HCT116 (cell line): ENCODE results near the gene NANOS1. TPM values are rescaled to one million over a fixed set of nuclear protein-coding genes. Genes with fewer than 3 reads are reported as not detected.

Experiments
- ATAC-seq: fragments of 200-7000 bp; cut with Tn5 transposase; 2 replicates; pipeline ENCODE4 v1.9.1; 2020; ENCODE audit warnings: mild to moderate bottlenecking, moderate library complexity
- BruUV-seq: library from RNA; stranded (reverse); fragments of 400-500 nt; replicated peaks from 2 replicates; lab custom pipeline; 2021; lab: Mats Ljungman, UMichigan
- CTCF ChIA-PET: fragments of 300-600 bp; sonication (Branson Sonifier 250); formaldehyde crosslinking; loops from one replicate; lab custom pipeline; 2021; ENCODE audit warnings: antibody characterized with exemption; lab: Charles Lee
- POLR2A ChIA-PET: fragments of 300-600, 350-600 bp; sonication (Branson Sonifier 250); formaldehyde crosslinking; loops from one replicate; lab custom pipeline; 2021; ENCODE audit warnings: antibody characterized with exemption; lab: Charles Lee
- RAD21 ChIA-PET, 2 experiments: fragments of 300-600 bp; sonication (Branson Sonifier 250); formaldehyde crosslinking; loops; one replicate each; lab custom pipeline; 2023; ENCODE audit warnings: low total read pairs in 2 of 2; ENCODE audit not compliant: uncharacterized antibody in 2 of 2, unreplicated experiment in 2 of 2, low non-redundant PET in 1 of 2; lab: Charles Lee
- DNase-seq: peaks from one replicate; pipeline ENCODE4 v3.0.0-alpha.2; 2010; ENCODE audit warnings: low read depth, low spot score
- H2AFZ ChIP-seq: fragments of 200-600 bp; shearing (Covaris generic), sonication (generic); 2 replicates; pipeline ENCODE4 v1.6.1; 2017; ENCODE audit warnings: low read depth, mixed run types, mixed read lengths, antibody characterized with exemption, low read length; ENCODE audit not compliant: poor library complexity, severe bottlenecking
- H3K27ac ChIP-seq: 2 replicates; pipeline ENCODE4 v1.5.1; 2012; ENCODE audit warnings: low read depth, low read length
- H3K27me3 ChIP-seq: fragments of 200-600 bp; sonication (generic); 2 replicates; pipeline ENCODE4 v1.6.1; 2016; ENCODE audit warnings: mixed run types, low read length, mixed read lengths; ENCODE audit not compliant: insufficient read depth
- H3K36me3 ChIP-seq, 2 experiments: fragments of 200-500 bp in 1 of 2; fragments of 200-600 bp in 1 of 2; sonication (Bioruptor generic) in 1 of 2; sonication (generic) in 1 of 2; 2 replicates each; pipeline versions ENCODE4 v1.5.1 to v1.6.1; 2014 to 2016; ENCODE audit warnings: low read length in 2 of 2, inconsistent platforms in 1 of 2, mixed read lengths in 1 of 2, mixed run types in 1 of 2; ENCODE audit not compliant: insufficient read depth in 2 of 2, control insufficient read depth in 1 of 2
- H3K4me1 ChIP-seq, 2 experiments: fragments of 200-600 bp in 1 of 2; sonication (generic) in 1 of 2; 2 replicates each; pipeline versions ENCODE4 v1.5.1 to v1.6.1; 2012 to 2017; ENCODE audit warnings: low read length in 2 of 2, inconsistent platforms in 1 of 2, mild to moderate bottlenecking in 1 of 2, mixed read lengths in 1 of 2, mixed run types in 1 of 2, moderate library complexity in 1 of 2; ENCODE audit not compliant: insufficient read depth in 2 of 2, control insufficient read depth in 1 of 2
- H3K4me2 ChIP-seq: fragments of 200-600 bp; sonication (generic); 2 replicates; pipeline ENCODE4 v1.6.1; 2017; ENCODE audit warnings: mixed run types, low read length, mixed read lengths
- H3K4me3 ChIP-seq, 2 experiments: fragments of 200-600 bp in 1 of 2; sonication (generic) in 1 of 2; replicated peaks in 1 of 2; 2 replicates each; pipeline ENCODE4 v1.5.1; 2011 to 2016; ENCODE audit warnings: low read length in 2 of 2, control low read depth in 1 of 2, low read depth in 1 of 2, mild to moderate bottlenecking in 1 of 2, mixed read lengths in 1 of 2, mixed run types in 1 of 2
- H3K79me2 ChIP-seq: fragments of 200-600 bp; sonication (generic); 2 replicates; pipeline ENCODE4 v1.6.1; 2017; ENCODE audit warnings: mild to moderate bottlenecking, mixed run types, low read length, moderate library complexity, mixed read lengths; ENCODE audit not compliant: insufficient read depth
- H3K9ac ChIP-seq: fragments of 200-600 bp; sonication (generic); 2 replicates; pipeline ENCODE4 v1.6.1; 2016; ENCODE audit warnings: low read length, mixed read lengths
- H3K9me2 ChIP-seq: fragments of 200-600 bp; sonication (generic), shearing (Covaris generic); 2 replicates; pipeline ENCODE4 v1.6.1; 2017; ENCODE audit warnings: mixed run types, mild to moderate bottlenecking, moderate library complexity; ENCODE audit not compliant: insufficient read depth
- H3K9me3 ChIP-seq, 2 experiments: fragments of 200-500 bp in 1 of 2; fragments of 200-600 bp in 1 of 2; sonication (Bioruptor generic) in 1 of 2; sonication (generic) in 1 of 2; 2 replicates each; pipeline ENCODE4 v1.6.1; 2014 to 2017; ENCODE audit warnings: low read length in 2 of 2, mixed read lengths in 2 of 2, inconsistent platforms in 1 of 2, low read depth in 1 of 2, mild to moderate bottlenecking in 1 of 2, mixed run types in 1 of 2, moderate library complexity in 1 of 2; ENCODE audit not compliant: control insufficient read depth in 1 of 2, insufficient read depth in 1 of 2
- H4K20me1 ChIP-seq: fragments of 200-600 bp; sonication (generic), shearing (Covaris generic); 2 replicates; pipeline ENCODE4 v1.6.1; 2017; ENCODE audit warnings: mixed run types, mild to moderate bottlenecking, moderate library complexity; ENCODE audit not compliant: insufficient read depth
- CEBPB ChIP-seq: IDR thresholded peaks from 2 replicates; pipeline ENCODE4 v1.6.1; 2012; ENCODE audit warnings: low read depth
- CTCF ChIP-seq, 3 experiments: fragments of 200-600 bp in 1 of 3; sonication (generic) in 1 of 3; IDR thresholded peaks in 2 of 3; conservative IDR thresholded peaks in 1 of 3; 2 replicates each; pipeline ENCODE4 v1.5.1; 2012 to 2017; ENCODE audit warnings: low read depth in 2 of 3, low read length in 2 of 3, antibody characterized with exemption in 1 of 3, borderline replicate concordance in 1 of 3, control low read depth in 1 of 3, mild to moderate bottlenecking in 1 of 3, mixed read lengths in 1 of 3, mixed run types in 1 of 3, moderate library complexity in 1 of 3; ENCODE audit not compliant: insufficient read depth in 1 of 3
- ELF1 ChIP-seq: IDR thresholded peaks from 2 replicates; pipeline ENCODE4 v1.6.1; 2012; ENCODE audit warnings: low read depth, borderline replicate concordance
- EZH2phosphoT487 ChIP-seq: fragments of 200-600 bp; IDR thresholded peaks from 2 replicates; pipeline ENCODE4 v1.6.1; 2018; ENCODE audit warnings: antibody characterized with exemption, borderline replicate concordance
- JUND ChIP-seq: IDR thresholded peaks from 2 replicates; pipeline ENCODE4 v1.6.1; 2012
- MAX ChIP-seq: IDR thresholded peaks from 2 replicates; pipeline ENCODE4 v1.6.1; 2012
- RAD21 ChIP-seq: IDR thresholded peaks from 2 replicates; pipeline ENCODE4 v1.6.1; 2012; ENCODE audit warnings: low read depth, mild to moderate bottlenecking
- SIN3A ChIP-seq: IDR thresholded peaks from 2 replicates; pipeline ENCODE4 v1.6.1; 2012; ENCODE audit warnings: low read depth
- SRF ChIP-seq: IDR thresholded peaks from 2 replicates; pipeline ENCODE4 v1.6.1; 2012; ENCODE audit warnings: low read depth
- TCF7L2 ChIP-seq: IDR thresholded peaks from 2 replicates; pipeline ENCODE4 v1.7.0; 2011; ENCODE audit warnings: borderline replicate concordance, inconsistent platforms; ENCODE audit not compliant: insufficient read depth, insufficient read length; ENCODE audit errors: extremely low read depth
- ZFX ChIP-seq: fragments of 450-650 bp; IDR thresholded peaks from 2 replicates; pipeline ENCODE4 v1.6.1; 2017
- ZNF274 ChIP-seq: fragments of 200-500 bp; sonication (Bioruptor generic); IDR thresholded peaks from 2 replicates; pipeline ENCODE4 v1.6.1; 2014; ENCODE audit warnings: mild to moderate bottlenecking, low read depth, low read length, inconsistent platforms
- intact Hi-C: fragments of 100-400 bp; cut with micrococcal nuclease; formaldehyde crosslinking; loops from 2 replicates; pipeline ENCODE4 v1.10.0; 2022
- total RNA-seq: library from RNA; stranded (reverse); gene quantifications from one replicate; pipeline ENCODE4 v1.2.1, GENCODE V29; 2021; ENCODE audit not compliant: unreplicated experiment
- TF ChIP-seq, protein P1 (sequence below): IDR thresholded peaks from 2 replicates; pipeline ENCODE4 v1.6.1; 2012

Gene NANOS1
- total RNA-seq, 1 experiment from 2014 or later = 1.5 TPM

DNA sequence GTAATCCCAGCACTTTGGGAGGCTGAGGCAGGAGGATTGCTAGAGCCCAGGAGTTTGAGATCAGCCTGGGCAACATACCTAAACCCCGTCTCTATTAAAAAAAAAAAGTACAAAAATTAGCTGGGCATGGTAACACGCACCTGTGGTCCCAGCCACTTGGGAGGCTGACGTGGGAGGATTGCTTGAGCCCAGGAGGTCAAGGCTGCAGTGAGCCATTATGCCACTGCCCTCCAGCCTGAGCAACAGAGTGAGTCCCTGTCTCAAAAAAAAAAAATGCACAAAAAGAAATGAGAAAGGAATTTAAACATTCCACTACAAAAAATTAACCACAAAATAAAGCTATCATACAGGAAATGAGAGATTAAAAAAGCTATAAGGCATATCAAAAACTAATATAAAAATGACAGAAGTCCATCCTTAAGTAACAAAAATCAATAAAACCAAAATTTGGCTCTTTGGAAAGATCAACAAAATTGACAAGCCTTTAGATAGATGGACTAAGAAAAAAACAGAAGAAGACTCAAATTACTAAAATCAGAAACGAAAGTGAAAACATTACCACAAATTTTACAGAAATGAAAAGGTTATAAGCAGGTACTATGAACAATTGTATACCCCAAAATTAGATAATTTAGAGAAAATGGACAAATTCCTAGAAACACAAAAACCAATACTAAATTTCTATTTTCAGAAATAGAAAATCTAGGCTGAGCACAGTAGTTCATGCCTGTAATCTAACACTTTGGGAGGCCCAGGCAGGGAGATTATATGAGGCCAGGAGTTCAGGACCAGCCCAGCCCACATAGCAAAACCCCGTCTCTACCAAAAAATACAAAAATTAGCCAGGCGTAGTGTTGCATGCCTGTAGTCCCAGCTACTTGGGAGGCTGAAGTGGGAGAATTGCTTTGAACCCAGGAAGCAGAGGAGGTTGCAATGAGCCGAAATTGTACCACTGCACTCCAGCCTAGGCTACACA, 42.4 kb upstream of the NANOS1 start:
- peak; percentile 11; the same call in 1 of the 2 replicates for ATAC-seq
- ChIA-PET CTCF (no interaction called here), POLR2A (interaction anchor here (0.7 kb wide), 1 partner anchor 9 kb away, joined by 3 read pairs; no protein-coding TSS in a partner anchor), RAD21 (no interaction called here)
- Histone ChIP-seq H4K20me1 (no peaks in the 10 kb centered on the region), H3K79me2 (no peaks in the 10 kb centered on the region), H3K9me3 (no peaks in the 10 kb centered on the region), H3K4me1 (no peaks in the 10 kb centered on the region), H3K36me3 (no peaks in the 10 kb centered on the region), H2AFZ (no peak overlapping the region), H3K9ac (no peak overlapping the region), H3K27me3 (no peaks in the 10 kb centered on the region), H3K4me2 (no peak overlapping the region), H3K27ac (no peak overlapping the region), H3K4me3 (no peak overlapping the region), H3K9me2 (no peaks in the 10 kb centered on the region)
- TF ChIP-seq ZFX (no peak), CTCF (IDR thresholded peaks at IDR 0.05 in 2 of 3, conservative IDR thresholded peaks at IDR 0.05 in 1 of 3; ENCODE audit: borderline replicate concordance in 1 of 3, insufficient read depth in 1 of 3, low read depth in 2 of 3, low read length in 2 of 3) (no peak), RAD21 (no peak), SIN3A (no peak), ELF1 (no peak), ZNF274 (no peak), MAX (no peak), CEBPB (no peak), EZH2phosphoT487 (no peak), SRF (no peak), TCF7L2 (no peak), JUND (no peak)
- TF ChIP-seq, protein P1, sequence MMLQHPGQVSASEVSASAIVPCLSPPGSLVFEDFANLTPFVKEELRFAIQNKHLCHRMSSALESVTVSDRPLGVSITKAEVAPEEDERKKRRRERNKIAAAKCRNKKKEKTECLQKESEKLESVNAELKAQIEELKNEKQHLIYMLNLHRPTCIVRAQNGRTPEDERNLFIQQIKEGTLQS = no peak
- DNase-seq = no peak
- intact Hi-C loops = no loop called here
- BruUV-seq = no TSS peak
